ENCODE data around the gene PPP3R1. TPM values are rescaled to one million over a fixed set of nuclear protein-coding genes. Genes with fewer than 3 reads are reported as not detected.

PPP3R1 gene
- total and polyA plus RNA-seq, 12 donors, result 11.8 to 169 (median 52.1) TPM

DNA sequence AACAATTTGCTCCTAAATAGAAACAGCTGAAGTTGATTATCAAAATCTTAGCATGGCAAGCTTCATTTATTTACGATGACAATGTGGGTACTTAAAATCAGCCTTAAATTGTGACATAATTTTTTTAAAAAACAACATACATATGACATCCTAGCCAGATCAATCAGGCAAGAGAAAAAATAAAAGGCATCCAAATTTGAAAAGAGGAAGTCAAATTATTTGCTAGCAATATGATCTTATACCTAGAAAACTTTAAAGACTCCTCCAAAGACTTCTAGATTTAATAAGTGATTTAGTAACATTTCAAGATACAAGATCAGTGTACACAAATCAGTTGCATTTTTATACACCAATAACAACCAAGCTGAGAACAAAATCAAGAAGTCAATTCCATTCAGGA is 14.3 kb upstream of the PPP3R1 start:
- no peak overlapping the region for H3K4me3 ChIP-seq
- H3K9me3 ChIP-seq (replicated peaks in 1 of 3), result no peaks in the 10 kb centered on the region
- H3K27ac ChIP-seq, result no peak overlapping the region
- no peak for DNase-seq
- intact Hi-C loops (cut with DNase I), result no loop called here
- 88 to 99% (median 92%) methylated on average over 1 of the region's 1 CpG for WGBS, 4 donors
- TF ChIP-seq POLR2A (IDR thresholded peaks at IDR 0.05), result no peak
- TF ChIP-seq, protein P1, sequence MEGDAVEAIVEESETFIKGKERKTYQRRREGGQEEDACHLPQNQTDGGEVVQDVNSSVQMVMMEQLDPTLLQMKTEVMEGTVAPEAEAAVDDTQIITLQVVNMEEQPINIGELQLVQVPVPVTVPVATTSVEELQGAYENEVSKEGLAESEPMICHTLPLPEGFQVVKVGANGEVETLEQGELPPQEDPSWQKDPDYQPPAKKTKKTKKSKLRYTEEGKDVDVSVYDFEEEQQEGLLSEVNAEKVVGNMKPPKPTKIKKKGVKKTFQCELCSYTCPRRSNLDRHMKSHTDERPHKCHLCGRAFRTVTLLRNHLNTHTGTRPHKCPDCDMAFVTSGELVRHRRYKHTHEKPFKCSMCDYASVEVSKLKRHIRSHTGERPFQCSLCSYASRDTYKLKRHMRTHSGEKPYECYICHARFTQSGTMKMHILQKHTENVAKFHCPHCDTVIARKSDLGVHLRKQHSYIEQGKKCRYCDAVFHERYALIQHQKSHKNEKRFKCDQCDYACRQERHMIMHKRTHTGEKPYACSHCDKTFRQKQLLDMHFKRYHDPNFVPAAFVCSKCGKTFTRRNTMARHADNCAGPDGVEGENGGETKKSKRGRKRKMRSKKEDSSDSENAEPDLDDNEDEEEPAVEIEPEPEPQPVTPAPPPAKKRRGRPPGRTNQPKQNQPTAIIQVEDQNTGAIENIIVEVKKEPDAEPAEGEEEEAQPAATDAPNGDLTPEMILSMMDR (IDR thresholded peaks at IDR 0.05), result no peak
- H3K4me1 ChIP-seq (replicated peaks in 1 of 2), result peaks cover 0 to under 1% of the 10 kb centered on the region in 2 donors
- H3K27me3 ChIP-seq, result no peaks in the 10 kb centered on the region
- H3K36me3 ChIP-seq (replicated peaks in 1 of 2), result no peaks in the 10 kb centered on the region

DNA sequence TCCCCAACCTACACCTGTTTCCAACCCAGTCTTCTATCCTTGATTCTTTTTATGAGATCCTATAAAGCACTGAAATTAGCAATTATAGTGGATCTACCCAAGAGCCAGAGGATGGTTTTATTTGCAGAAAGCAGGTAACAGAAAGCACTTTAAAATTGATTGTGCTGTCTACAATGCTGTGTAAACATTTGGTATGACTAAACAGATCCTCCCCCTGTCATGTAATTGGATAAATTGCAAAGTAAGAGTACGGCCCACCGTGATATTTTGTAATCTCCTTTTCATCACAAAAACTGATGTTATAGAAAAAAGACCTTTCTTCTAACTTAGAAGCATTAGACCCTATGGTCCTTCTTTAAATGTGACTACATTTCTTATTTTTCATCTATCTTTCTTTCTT is 11.3 kb upstream of the PPP3R1 start:
- no peak for DNase-seq
- Histone ChIP-seq H3K27me3 (no peaks in the 10 kb centered on the region), H3K4me3 (no peak overlapping the region), H3K9me3 (replicated peaks in 1 of 3) (no peaks in the 10 kb centered on the region), H3K4me1 (replicated peaks in 1 of 2) (no peaks in the 10 kb centered on the region), H3K27ac (no peak overlapping the region), H3K36me3 (replicated peaks in 1 of 2) (no peaks in the 10 kb centered on the region)
- intact Hi-C loops (cut with DNase I), result no loop called here
- no peak for TF ChIP-seq POLR2A (IDR thresholded peaks at IDR 0.05)
- TF ChIP-seq, protein P1 (IDR thresholded peaks at IDR 0.05), result no peak
- 78 to 86% (median 84%) methylated on average over 2 of the region's 2 CpGs for WGBS, 4 donors

- no peaks in the 10 kb centered on the region for H3K27me3 ChIP-seq
- peaks cover 6 to 7% of the 10 kb centered on the region in 2 donors for H3K4me1 ChIP-seq (replicated peaks in 1 of 2)
- TF ChIP-seq POLR2A (IDR thresholded peaks at IDR 0.05), result no peak
- TF ChIP-seq, protein P1 (IDR thresholded peaks at IDR 0.05), result no peak
- no peak for DNase-seq
- no peak overlapping the region for H3K27ac ChIP-seq
- 92 to 95% (median 93%) methylated on average over 2 of the region's 2 CpGs for WGBS, 4 donors
- no peaks in the 10 kb centered on the region for H3K36me3 ChIP-seq (replicated peaks in 1 of 2)
- H3K9me3 ChIP-seq (replicated peaks in 1 of 3), result no peaks in the 10 kb centered on the region
- intact Hi-C loops (cut with DNase I), result loop anchor here in 1 of 2 donors (10.0 kb wide), 1 partner anchor 134 kb away; no protein-coding TSS in a partner anchor
- no peak overlapping the region for H3K4me3 ChIP-seq
Measured at GRCh38 chr2:68258851-68259250, 6.5 kb upstream of the PPP3R1 start.

DNA sequence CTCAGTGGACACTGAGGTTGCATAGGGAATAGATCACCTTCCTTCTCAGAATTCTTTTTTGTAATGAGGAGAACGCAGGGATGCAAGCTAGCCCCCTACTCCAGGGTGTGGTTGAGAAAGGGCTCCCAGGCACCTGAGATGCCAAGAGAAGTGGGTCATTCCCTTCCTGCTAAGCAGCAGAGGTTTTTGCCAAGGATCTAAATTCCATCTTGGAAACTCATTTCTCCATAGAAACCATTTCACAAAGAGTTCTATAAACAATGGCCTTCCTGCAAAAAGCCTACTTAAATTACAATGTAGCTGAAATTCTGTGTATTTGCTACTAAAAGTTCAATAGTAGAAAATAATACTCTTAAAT is 3.7 kb upstream of the PPP3R1 start:
- Histone ChIP-seq H3K9me3 (replicated peaks in 1 of 3) (no peaks in the 10 kb centered on the region), H3K36me3 (replicated peaks in 1 of 2) (no peaks in the 10 kb centered on the region), H3K4me1 (replicated peaks in 1 of 2) (peaks cover 8 to 9% of the 10 kb centered on the region in 2 donors), H3K27me3 (no peaks in the 10 kb centered on the region), H3K27ac (no peak overlapping the region), H3K4me3 (no peak overlapping the region)
- no peak for DNase-seq
- no peak for TF ChIP-seq POLR2A (IDR thresholded peaks at IDR 0.05)
- TF ChIP-seq, protein P1 (IDR thresholded peaks at IDR 0.05), result no peak
- 86 to 98% (median 91%) methylated on average over 1 of the region's 1 CpG for WGBS, 4 donors
- intact Hi-C loops (cut with DNase I), result loop anchor here in 1 of 2 donors (10.0 kb wide), 1 partner anchor 131 kb away; no protein-coding TSS in a partner anchor
